ENCODE data around the gene TTC39B.

- TF ChIP-seq CTCF (conservative IDR thresholded peaks at IDR 0.05; ENCODE audit: low read length) (no peak), EZH2phosphoT487 (IDR thresholded peaks at IDR 0.05; ENCODE audit: borderline replicate concordance, low read depth, low read length) (no peak)
These were observed 19.7 kb downstream of the TTC39B start for GRCh38 chr9:15287309-15287708.

Measured in OCI-LY7 (cell line).